ENCODE results near the gene SPECC1L.

SPECC1L gene

GRCh38 chr22:24366701-24367100 lies 96.1 kb downstream of the SPECC1L start:
- no peak overlapping the region for H3K4me3 ChIP-seq (ENCODE audit: low read depth, low read length)
- ChIA-PET CTCF (interaction anchor here (1.4 kb wide), 1 partner anchor 9 kb away, joined by 4 read pairs; no protein-coding TSS in a partner anchor), POLR2A (no interaction called here)
- no peak for DNase-seq (ENCODE audit: low read depth, low spot score)
- no peak for TF ChIP-seq CTCF (IDR thresholded peaks at IDR 0.05; ENCODE audit: insufficient read depth, low read length, missing control alignments)

- H3K4me3 ChIP-seq (ENCODE audit: low read depth, low read length): no peak overlapping the region
- ChIA-PET POLR2A (no interaction called here), CTCF (interaction anchor here (0.6 to 1.1 kb wide), 4 partner anchors 27 to 391 kb away, joined by 3 read pairs; no protein-coding TSS in a partner anchor)
- no peak for DNase-seq (ENCODE audit: low read depth, low spot score)
- no peak for TF ChIP-seq CTCF (IDR thresholded peaks at IDR 0.05; ENCODE audit: insufficient read depth, low read length, missing control alignments)
These were observed 97.2 kb downstream of the SPECC1L start for GRCh38 chr22:24367841-24368240.

GRCh38 chr22:24370401-24370800 lies 99.8 kb downstream of the SPECC1L start:
- H3K4me3 ChIP-seq (ENCODE audit: low read depth, low read length): no peak overlapping the region

GRCh38 chr22:24376002-24376401 lies 105.4 kb downstream of the SPECC1L start:
- no peak overlapping the region for H3K4me3 ChIP-seq (ENCODE audit: low read depth, low read length)
- POLR2A ChIA-PET: no interaction called here
- CTCF ChIA-PET: no interaction called here
- DNase-seq (ENCODE audit: low read depth, low spot score): no peak
- no peak for TF ChIP-seq CTCF (IDR thresholded peaks at IDR 0.05; ENCODE audit: insufficient read depth, low read length, missing control alignments)

More at GRCh38 chr22:24370401-24370800, 99.8 kb downstream of the SPECC1L start:
- no peak for TF ChIP-seq CTCF (IDR thresholded peaks at IDR 0.05; ENCODE audit: insufficient read depth, low read length, missing control alignments)
- POLR2A ChIA-PET: no interaction called here
- CTCF ChIA-PET: no interaction called here
- no peak for DNase-seq (ENCODE audit: low read depth, low spot score)

- CTCF ChIA-PET: no interaction called here
- TF ChIP-seq CTCF (IDR thresholded peaks at IDR 0.05; ENCODE audit: insufficient read depth, low read length, missing control alignments): no peak
- DNase-seq (ENCODE audit: low read depth, low spot score): no peak
- POLR2A ChIA-PET: no interaction called here
- no peak overlapping the region for H3K4me3 ChIP-seq (ENCODE audit: low read depth, low read length)
These were observed 106.0 kb downstream of the SPECC1L start for GRCh38 chr22:24376586-24376985.

- POLR2A ChIA-PET: no interaction called here
These were observed 108.9 kb downstream of the SPECC1L start for GRCh38 chr22:24379536-24379935.

More at GRCh38 chr22:24379536-24379935, 108.9 kb downstream of the SPECC1L start:
- no peak for DNase-seq (ENCODE audit: low read depth, low spot score)
- TF ChIP-seq CTCF (IDR thresholded peaks at IDR 0.05; ENCODE audit: insufficient read depth, low read length, missing control alignments): no peak
- CTCF ChIA-PET: interaction anchor here (1.0 kb wide), 1 partner anchor 12 kb away, joined by 3 read pairs; no protein-coding TSS in a partner anchor
- H3K4me3 ChIP-seq (ENCODE audit: low read depth, low read length): no peak overlapping the region
